ENCODE measurements around the gene STAG1. TPM values are rescaled to one million over a fixed set of nuclear protein-coding genes. Genes with fewer than 3 reads are reported as not detected.
A peak's percentile ranks its signal among the peaks of the same experiment; 100 is the strongest.

STAG1 gene
- total RNA-seq, 6 experiments from 2014 or later: 8.2 to 18.5 (median 12.7) TPM

GRCh38 chr3:136788154-136788553 is 36.0 kb upstream of the STAG1 start:
- TF ChIP-seq CTCF (IDR thresholded peaks at IDR 0.05): no peak
- TF ChIP-seq POLR2A (IDR thresholded peaks at IDR 0.05): no peak
- H3K4me3 ChIP-seq: no peak overlapping the region
- H3K27ac ChIP-seq: no peak overlapping the region
- ATAC-seq (no peak), DNase-seq (no peak)
- WGBS (ENCODE audit: insufficient coverage, low coverage, low lambda C conversion rate, missing lambda C conversion rate): 89% methylated on average over 1 of the region's 1 CpG
- no peaks in the 10 kb centered on the region for H3K27me3 ChIP-seq
- intact Hi-C loops (cut with DNase I): no loop called here
- H3K4me1 ChIP-seq: peaks cover 0 to 13% (median 5%) of the 10 kb centered on the region in 4 donors
- H3K9me3 ChIP-seq: no peaks in the 10 kb centered on the region
- no peaks in the 10 kb centered on the region for H3K36me3 ChIP-seq

- Histone ChIP-seq H3K36me3 (no peaks in the 10 kb centered on the region), H3K4me1 (peaks cover 0 to 13% (median 5%) of the 10 kb centered on the region in 4 donors), H3K9me3 (no peaks in the 10 kb centered on the region), H3K4me3 (no peak overlapping the region), H3K27me3 (no peaks in the 10 kb centered on the region), H3K27ac (peak overlapping the region; percentile 3 to 56 (median 53))
- intact Hi-C loops (cut with DNase I): no loop called here
- DNase-seq (peak in 2 of 3 donors; percentile 35 to 65), ATAC-seq (peak; percentile 80 to 88 (median 86))
- 12% methylated on average over 2 of the region's 2 CpGs for WGBS (ENCODE audit: insufficient coverage, low coverage, low lambda C conversion rate, missing lambda C conversion rate)
- TF ChIP-seq CTCF (IDR thresholded peaks at IDR 0.05): no peak
- no peak for TF ChIP-seq POLR2A (IDR thresholded peaks at IDR 0.05)
These were observed 35.2 kb upstream of the STAG1 start for GRCh38 chr3:136787349-136787748.

- ATAC-seq (no peak), DNase-seq (no peak)
- Histone ChIP-seq H3K36me3 (no peaks in the 10 kb centered on the region), H3K27me3 (no peaks in the 10 kb centered on the region), H3K27ac (no peak overlapping the region), H3K4me3 (no peak overlapping the region), H3K9me3 (no peaks in the 10 kb centered on the region), H3K4me1 (peaks cover 0 to 13% (median 5%) of the 10 kb centered on the region in 4 donors)
- no peak for TF ChIP-seq CTCF (IDR thresholded peaks at IDR 0.05)
- no peak for TF ChIP-seq POLR2A (IDR thresholded peaks at IDR 0.05)
- intact Hi-C loops (cut with DNase I): no loop called here
- WGBS (ENCODE audit: insufficient coverage, low coverage, low lambda C conversion rate, missing lambda C conversion rate): 70% methylated on average over 5 of the region's 5 CpGs
These were observed 31.6 kb upstream of the STAG1 start for GRCh38 chr3:136783708-136784191.

- no peaks in the 10 kb centered on the region for H3K9me3 ChIP-seq
- no peaks in the 10 kb centered on the region for H3K27me3 ChIP-seq
- ATAC-seq (no peak), DNase-seq (no peak)
- intact Hi-C loops (cut with DNase I): no loop called here
- H3K36me3 ChIP-seq: no peaks in the 10 kb centered on the region
- TF ChIP-seq CTCF (IDR thresholded peaks at IDR 0.05): no peak
- TF ChIP-seq POLR2A (IDR thresholded peaks at IDR 0.05): no peak
- H3K4me3 ChIP-seq: no peak overlapping the region
- no peaks in the 10 kb centered on the region for H3K4me1 ChIP-seq
- 92% methylated on average over 4 of the region's 4 CpGs for WGBS (ENCODE audit: insufficient coverage, low coverage, low lambda C conversion rate, missing lambda C conversion rate)
- H3K27ac ChIP-seq: no peak overlapping the region
These were observed 28.6 kb upstream of the STAG1 start for GRCh38 chr3:136780741-136781140.

- DNase-seq: no peak
- 81% methylated on average over 3 of the region's 4 CpGs for WGBS (ENCODE audit: insufficient coverage, low coverage, low lambda C conversion rate, missing lambda C conversion rate)
- no peaks in the 10 kb centered on the region for H3K36me3 ChIP-seq
- H3K27ac ChIP-seq: no peak overlapping the region
- no peaks in the 10 kb centered on the region for H3K27me3 ChIP-seq
- ATAC-seq: no peak
- H3K9me3 ChIP-seq: no peaks in the 10 kb centered on the region
- TF ChIP-seq POLR2A (IDR thresholded peaks at IDR 0.05) (no peak), CTCF (IDR thresholded peaks at IDR 0.05) (no peak)
- H3K4me1 ChIP-seq: no peaks in the 10 kb centered on the region
- intact Hi-C loops (cut with DNase I): no loop called here
- H3K4me3 ChIP-seq: no peak overlapping the region
These were observed 26.7 kb upstream of the STAG1 start for GRCh38 chr3:136778865-136779264.
